GM12891 (cell line): ENCODE results near the gene FAM117A.
A peak's percentile ranks its signal among the peaks of the same experiment; 100 is the strongest.

Source experiments
- DNase-seq: peaks from one replicate; pipeline ENCODE4 v3.0.0; 2011; ENCODE audit warnings: low spot score; ENCODE audit not compliant: insufficient read length
- FAIRE-seq: peaks from 2 replicates; lab custom pipeline; 2011; peaks lifted over from hg19 to GRCh38; lab: Jason Lieb, UNC
- PAX5 ChIP-seq: IDR thresholded peaks from 2 replicates; pipeline ENCODE4 v1.6.1; 2011; ENCODE audit warnings: low read length, moderate library complexity, mild to moderate bottlenecking; ENCODE audit not compliant: insufficient read depth, severe bottlenecking
- POLR2A ChIP-seq: IDR thresholded peaks from 2 replicates; pipeline ENCODE4 v1.6.1; 2011; ENCODE audit warnings: low read depth, low read length, control low read depth
- POLR2AphosphoS5 ChIP-seq: IDR thresholded peaks from 2 replicates; pipeline ENCODE4 v1.6.1; 2011; ENCODE audit warnings: low read depth, low read length, control low read depth
- POU2F2 ChIP-seq: IDR thresholded peaks from 2 replicates; pipeline ENCODE4 v1.6.1; 2011; ENCODE audit warnings: low read depth, mild to moderate bottlenecking, control low read depth, low read length, moderate library complexity
- SPI1 ChIP-seq: IDR thresholded peaks from 2 replicates; pipeline ENCODE4 v1.6.1; 2011; ENCODE audit warnings: low read depth, low read length, control low read depth
- TAF1 ChIP-seq: IDR thresholded peaks from 2 replicates; pipeline ENCODE4 v1.6.1; 2011; ENCODE audit warnings: low read depth, low read length, control low read depth

The FAM117A gene

GRCh38 chr17:49755663-49756283 lies 8.2 kb downstream of the FAM117A start:
- no peak for TF ChIP-seq POU2F2
- TF ChIP-seq PAX5: no peak
- TF ChIP-seq SPI1: no peak
- TF ChIP-seq TAF1: no peak
- no peak for TF ChIP-seq POLR2A
- TF ChIP-seq POLR2AphosphoS5: no peak
- FAIRE-seq (no peak), DNase-seq (no peak)

- no peak for FAIRE-seq
- no peak for TF ChIP-seq POLR2AphosphoS5
- no peak for TF ChIP-seq TAF1
- no peak for TF ChIP-seq SPI1
- TF ChIP-seq POU2F2: no peak
- no peak for TF ChIP-seq PAX5
- DNase-seq: no peak
Measured at GRCh38 chr17:49753959-49754391, 10.0 kb downstream of the FAM117A start.

GRCh38 chr17:49752508-49752907 lies 11.4 kb downstream of the FAM117A start:
- DNase-seq: no peak
- FAIRE-seq: no peak
- TF ChIP-seq POLR2AphosphoS5 (no peak), POLR2A (no peak)

- DNase-seq: no peak
Measured at GRCh38 chr17:49749730-49750129, 14.2 kb downstream of the FAM117A start.

GRCh38 chr17:49748791-49749190 lies 15.1 kb downstream of the FAM117A start:
- DNase-seq (peak; percentile 44), FAIRE-seq (peak; percentile 96)
- TF ChIP-seq POLR2AphosphoS5 (0 out of 2 replicates have a peak, but pooled peaks have one; percentile 36), POU2F2 (peak; percentile 78), SPI1 (no peak), PAX5 (no peak), TAF1 (no peak), POLR2A (peak; percentile 55; the same call in 1 of the 2 replicates)

More at GRCh38 chr17:49749730-49750129, 14.2 kb downstream of the FAM117A start:
- TF ChIP-seq SPI1: no peak
- no peak for TF ChIP-seq POLR2A
- FAIRE-seq: no peak

- TF ChIP-seq PAX5 (no peak), TAF1 (no peak), POU2F2 (no peak), POLR2AphosphoS5 (no peak), SPI1 (no peak)
- FAIRE-seq: no peak
- no peak for DNase-seq
Measured at GRCh38 chr17:49748223-49748622, 15.7 kb downstream of the FAM117A start.

- TF ChIP-seq TAF1 (no peak), SPI1 (no peak)
Measured at GRCh38 chr17:49747632-49748031, 16.3 kb downstream of the FAM117A start.

GRCh38 chr17:49746791-49747490 lies 17.0 kb downstream of the FAM117A start:
- TF ChIP-seq PAX5 (no peak), SPI1 (peak; percentile 46), POLR2AphosphoS5 (no peak), POLR2A (peak; percentile 74; the same call in 1 of the 2 replicates), POU2F2 (peak; percentile 69; the same call in 1 of the 2 replicates), TAF1 (0 out of 2 replicates have a peak, but pooled peaks have one; percentile 18)
- DNase-seq: no peak
- FAIRE-seq: peak; percentile 91

More at GRCh38 chr17:49747632-49748031, 16.3 kb downstream of the FAM117A start:
- DNase-seq: no peak
- FAIRE-seq: no peak

GRCh38 chr17:49745175-49746139 lies 18.5 kb downstream of the FAM117A start:
- DNase-seq (no peak), FAIRE-seq (no peak)
- TF ChIP-seq POLR2A: no peak
- no peak for TF ChIP-seq SPI1
- no peak for TF ChIP-seq POLR2AphosphoS5
- TF ChIP-seq TAF1: no peak
- TF ChIP-seq POU2F2: no peak
- TF ChIP-seq PAX5: no peak
